ENCODE measurements around the gene ZNF33A.

DNA sequence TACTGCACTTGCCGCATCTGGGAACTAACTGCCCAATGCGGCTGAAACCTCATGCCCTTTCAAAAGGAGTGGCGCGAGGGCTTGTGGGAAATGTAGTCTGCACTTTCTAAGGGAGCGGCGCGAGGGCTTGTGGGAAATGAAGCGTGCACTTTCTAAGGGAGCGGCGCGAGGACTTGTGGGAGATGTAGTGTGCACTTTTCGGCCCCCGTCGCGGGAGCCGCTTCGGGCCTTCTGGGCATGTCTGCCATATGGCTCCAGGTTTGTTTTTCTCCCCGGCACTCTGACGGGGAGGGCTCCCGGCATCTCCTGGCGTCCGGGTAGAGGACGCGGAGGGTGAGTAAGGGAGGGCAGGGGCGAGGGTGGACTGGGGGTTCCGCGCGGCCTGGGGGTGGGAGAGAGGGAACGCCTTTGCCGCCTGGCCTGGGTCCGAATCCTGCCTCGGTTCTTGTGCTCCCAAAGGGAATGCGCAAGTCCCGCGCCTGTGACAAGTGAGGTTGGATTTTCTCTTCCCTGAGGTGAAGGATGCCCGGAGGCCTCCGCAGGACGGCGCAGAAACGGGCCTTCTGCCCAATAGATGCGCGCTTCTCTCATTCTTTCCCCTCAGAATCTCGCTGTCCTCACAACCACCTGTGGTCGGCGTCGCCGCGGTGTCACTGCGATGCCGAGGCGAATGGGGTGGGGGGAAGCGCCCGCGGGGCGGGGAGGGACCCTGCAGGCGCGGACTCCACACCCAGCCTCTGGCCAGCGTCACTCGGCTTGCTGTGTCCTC is 83.9 kb downstream of the ZNF33A start, which contains the start of gene ZNF37A:
- TF ChIP-seq CTCF (conservative IDR thresholded peaks at IDR 0.05; ENCODE audit: low read length): no peak; the same call in 1 of the 2 replicates
- TF ChIP-seq EZH2phosphoT487 (IDR thresholded peaks at IDR 0.05; ENCODE audit: borderline replicate concordance): no peak

Data from Loucy (cell line).